SK-N-SH treated with all-trans-retinoic acid at 6 μM for 48 hours (cell line): ENCODE results near the gene CDK15.

Experiments used
- ATAC-seq: fragments of 200-7000 bp; cut with Tn5 transposase; 3 replicates; pipeline ENCODE4 v1.9.1; 2020; ENCODE audit warnings: mild to moderate bottlenecking, moderate library complexity
- ARNTL ChIP-seq: fragments of 450-650 bp; formaldehyde crosslinking; IDR thresholded peaks from 2 replicates; pipeline ENCODE4 v1.5.0; 2020; ENCODE audit warnings: low read depth, mild to moderate bottlenecking, moderate library complexity, borderline replicate concordance
- CREB5 ChIP-seq: fragments of 250-450 bp; sonication (Bioruptor Pico); IDR thresholded peaks from 2 replicates; pipeline ENCODE4 v1.5.1; 2020; ENCODE audit warnings: low read depth, mild to moderate bottlenecking, moderate library complexity
- CSDC2 ChIP-seq: fragments of 250-450 bp; sonication (Bioruptor Pico); IDR thresholded peaks from 2 replicates; pipeline ENCODE4 v1.5.0; 2020; ENCODE audit warnings: mild to moderate bottlenecking, moderate library complexity
- ESRRG ChIP-seq: fragments of 250-450 bp; sonication (Bioruptor Pico); IDR thresholded peaks from 2 replicates; pipeline ENCODE4 v1.6.1; 2021; ENCODE audit warnings: mild to moderate bottlenecking
- GLIS3 ChIP-seq: fragments of 250-450 bp; sonication (Bioruptor Pico); IDR thresholded peaks from 2 replicates; pipeline ENCODE4 v1.5.0; 2020; ENCODE audit warnings: mild to moderate bottlenecking, moderate library complexity
- ISL1 ChIP-seq: fragments of 250-450 bp; sonication (Bioruptor Pico); IDR thresholded peaks from 2 replicates; pipeline ENCODE4 v2.1.2; 2022; ENCODE audit warnings: mild to moderate bottlenecking, moderate library complexity
- OSR1 ChIP-seq: fragments of 250-450 bp; sonication (Bioruptor Pico); IDR thresholded peaks from 2 replicates; pipeline ENCODE4 v1.8.0; 2022; ENCODE audit warnings: moderate library complexity, mild to moderate bottlenecking, inconsistent platforms
- PPARA ChIP-seq: fragments of 250-450 bp; sonication (Bioruptor Pico); IDR thresholded peaks from 2 replicates; pipeline ENCODE4 v1.5.0; 2020; ENCODE audit warnings: mild to moderate bottlenecking, borderline replicate concordance
- RARB ChIP-seq: fragments of 250-450 bp; sonication (Bioruptor Pico); IDR thresholded peaks from 2 replicates; pipeline ENCODE4 v1.8.0; 2021; ENCODE audit warnings: mild to moderate bottlenecking, moderate library complexity
- SNAI2 ChIP-seq: fragments of 250-450 bp; sonication (Bioruptor Pico); IDR thresholded peaks from 2 replicates; pipeline ENCODE4 v1.5.0; 2020; ENCODE audit warnings: mild to moderate bottlenecking, moderate library complexity
- TCF4 ChIP-seq: fragments of 250-450 bp; sonication (Bioruptor Pico); IDR thresholded peaks from 2 replicates; pipeline ENCODE4 v1.8.0; 2021; ENCODE audit warnings: mild to moderate bottlenecking, moderate library complexity, borderline replicate concordance
- TOX ChIP-seq: fragments of 250-450 bp; sonication (Bioruptor Pico); IDR thresholded peaks from 2 replicates; pipeline ENCODE4 v1.8.0; 2021; ENCODE audit warnings: mild to moderate bottlenecking, moderate library complexity, borderline replicate concordance
- TSHZ2 ChIP-seq: fragments of 250-450 bp; sonication (Bioruptor Pico); IDR thresholded peaks from 2 replicates; pipeline ENCODE4 v1.5.0; 2020; ENCODE audit warnings: mild to moderate bottlenecking, moderate library complexity
- ZC3H10 ChIP-seq: fragments of 250-450 bp; sonication (Bioruptor Pico); IDR thresholded peaks from 2 replicates; pipeline ENCODE4 v1.5.1; 2021; ENCODE audit warnings: mild to moderate bottlenecking, moderate library complexity
- ZFP3 ChIP-seq: fragments of 250-450 bp; sonication (Bioruptor Pico); IDR thresholded peaks from 2 replicates; pipeline ENCODE4 v1.5.0; 2020; ENCODE audit warnings: mild to moderate bottlenecking, moderate library complexity
- ZFP30 ChIP-seq: fragments of 450-650 bp; formaldehyde crosslinking; IDR thresholded peaks from 2 replicates; pipeline ENCODE4 v1.5.0; 2022; ENCODE audit warnings: mild to moderate bottlenecking, moderate library complexity
- ZNF565 ChIP-seq: fragments of 450-650 bp; formaldehyde crosslinking; conservative IDR thresholded peaks from 2 replicates; pipeline ENCODE4 v1.5.0; 2020; ENCODE audit warnings: low read depth, mild to moderate bottlenecking, moderate library complexity
- ZNF70 ChIP-seq: fragments of 450-650 bp; formaldehyde crosslinking; IDR thresholded peaks from 2 replicates; pipeline ENCODE4 v1.5.0; 2020; ENCODE audit warnings: mild to moderate bottlenecking, moderate library complexity
- ZNF8 ChIP-seq: fragments of 450-650 bp; formaldehyde crosslinking; IDR thresholded peaks from 2 replicates; pipeline ENCODE4 v1.5.0; 2020; ENCODE audit warnings: mild to moderate bottlenecking, moderate library complexity
- TF ChIP-seq, protein P1 (sequence below): fragments of 250-450 bp; sonication (Bioruptor Pico); IDR thresholded peaks from 2 replicates; pipeline ENCODE4 v1.8.0; 2021; ENCODE audit warnings: low read depth, mild to moderate bottlenecking, moderate library complexity, borderline replicate concordance
- TF ChIP-seq, protein P2 (sequence below): fragments of 250-450 bp; sonication (Bioruptor Pico); IDR thresholded peaks from 2 replicates; pipeline ENCODE4 v1.8.0; 2020; ENCODE audit warnings: mild to moderate bottlenecking, moderate library complexity, borderline replicate concordance
- TF ChIP-seq, protein P3 (sequence below): fragments of 250-450 bp; sonication (Bioruptor Pico); IDR thresholded peaks from 2 replicates; pipeline ENCODE4 v1.5.1; 2021; ENCODE audit warnings: mild to moderate bottlenecking, moderate library complexity

CDK15 gene

GRCh38 chr2:201906777-201907562 is 100.6 kb downstream of the CDK15 start:
- no peak for ATAC-seq
- TF ChIP-seq TCF4 (CRISPR knock-in tag) (no peak), ARNTL (CRISPR knock-in tag) (no peak), ESRRG (no peak), GLIS3 (no peak), ISL1 (CRISPR knock-in tag) (no peak), SNAI2 (CRISPR knock-in tag) (no peak), PPARA (CRISPR knock-in tag) (no peak), TOX (CRISPR knock-in tag) (no peak), CSDC2 (CRISPR knock-in tag) (no peak), CREB5 (no peak), ZC3H10 (CRISPR knock-in tag) (no peak), TSHZ2 (CRISPR knock-in tag) (no peak), ZFP30 (CRISPR knock-in tag) (no peak), RARB (no peak), ZNF70 (CRISPR knock-in tag) (no peak), ZNF8 (CRISPR knock-in tag) (no peak), ZFP3 (no peak)
- TF ChIP-seq, protein P1, sequence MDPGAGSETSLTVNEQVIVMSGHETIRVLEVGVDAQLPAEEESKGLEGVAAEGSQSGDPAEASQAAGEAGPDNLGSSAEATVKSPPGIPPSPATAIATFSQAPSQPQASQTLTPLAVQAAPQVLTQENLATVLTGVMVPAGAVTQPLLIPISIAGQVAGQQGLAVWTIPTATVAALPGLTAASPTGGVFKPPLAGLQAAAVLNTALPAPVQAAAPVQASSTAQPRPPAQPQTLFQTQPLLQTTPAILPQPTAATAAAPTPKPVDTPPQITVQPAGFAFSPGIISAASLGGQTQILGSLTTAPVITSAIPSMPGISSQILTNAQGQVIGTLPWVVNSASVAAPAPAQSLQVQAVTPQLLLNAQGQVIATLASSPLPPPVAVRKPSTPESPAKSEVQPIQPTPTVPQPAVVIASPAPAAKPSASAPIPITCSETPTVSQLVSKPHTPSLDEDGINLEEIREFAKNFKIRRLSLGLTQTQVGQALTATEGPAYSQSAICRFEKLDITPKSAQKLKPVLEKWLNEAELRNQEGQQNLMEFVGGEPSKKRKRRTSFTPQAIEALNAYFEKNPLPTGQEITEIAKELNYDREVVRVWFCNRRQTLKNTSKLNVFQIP (CRISPR knock-in tag) = no peak
- TF ChIP-seq, protein P2, sequence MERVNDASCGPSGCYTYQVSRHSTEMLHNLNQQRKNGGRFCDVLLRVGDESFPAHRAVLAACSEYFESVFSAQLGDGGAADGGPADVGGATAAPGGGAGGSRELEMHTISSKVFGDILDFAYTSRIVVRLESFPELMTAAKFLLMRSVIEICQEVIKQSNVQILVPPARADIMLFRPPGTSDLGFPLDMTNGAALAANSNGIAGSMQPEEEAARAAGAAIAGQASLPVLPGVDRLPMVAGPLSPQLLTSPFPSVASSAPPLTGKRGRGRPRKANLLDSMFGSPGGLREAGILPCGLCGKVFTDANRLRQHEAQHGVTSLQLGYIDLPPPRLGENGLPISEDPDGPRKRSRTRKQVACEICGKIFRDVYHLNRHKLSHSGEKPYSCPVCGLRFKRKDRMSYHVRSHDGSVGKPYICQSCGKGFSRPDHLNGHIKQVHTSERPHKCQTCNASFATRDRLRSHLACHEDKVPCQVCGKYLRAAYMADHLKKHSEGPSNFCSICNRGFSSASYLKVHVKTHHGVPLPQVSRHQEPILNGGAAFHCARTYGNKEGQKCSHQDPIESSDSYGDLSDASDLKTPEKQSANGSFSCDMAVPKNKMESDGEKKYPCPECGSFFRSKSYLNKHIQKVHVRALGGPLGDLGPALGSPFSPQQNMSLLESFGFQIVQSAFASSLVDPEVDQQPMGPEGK = no peak
- TF ChIP-seq, protein P3, sequence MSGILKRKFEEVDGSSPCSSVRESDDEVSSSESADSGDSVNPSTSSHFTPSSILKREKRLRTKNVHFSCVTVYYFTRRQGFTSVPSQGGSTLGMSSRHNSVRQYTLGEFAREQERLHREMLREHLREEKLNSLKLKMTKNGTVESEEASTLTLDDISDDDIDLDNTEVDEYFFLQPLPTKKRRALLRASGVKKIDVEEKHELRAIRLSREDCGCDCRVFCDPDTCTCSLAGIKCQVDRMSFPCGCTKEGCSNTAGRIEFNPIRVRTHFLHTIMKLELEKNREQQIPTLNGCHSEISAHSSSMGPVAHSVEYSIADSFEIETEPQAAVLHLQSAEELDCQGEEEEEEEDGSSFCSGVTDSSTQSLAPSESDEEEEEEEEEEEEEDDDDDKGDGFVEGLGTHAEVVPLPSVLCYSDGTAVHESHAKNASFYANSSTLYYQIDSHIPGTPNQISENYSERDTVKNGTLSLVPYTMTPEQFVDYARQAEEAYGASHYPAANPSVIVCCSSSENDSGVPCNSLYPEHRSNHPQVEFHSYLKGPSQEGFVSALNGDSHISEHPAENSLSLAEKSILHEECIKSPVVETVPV = no peak

DNA sequence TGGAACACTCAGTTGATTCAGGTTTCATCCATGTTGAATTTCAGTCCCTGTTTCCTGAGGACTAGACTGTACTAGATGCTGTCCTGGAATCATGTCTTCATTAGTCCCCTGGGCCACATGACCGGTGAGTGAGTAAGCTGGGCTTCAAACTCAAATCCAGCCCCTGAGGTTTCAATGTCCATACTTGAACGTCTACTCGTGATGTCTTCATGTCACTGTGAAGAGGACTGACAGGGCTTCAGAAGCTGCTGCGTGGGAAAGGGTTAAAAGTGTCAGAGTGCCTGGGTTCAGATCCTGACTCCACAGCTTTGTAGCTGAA is 101.2 kb downstream of the CDK15 start:
- ATAC-seq = no peak
- TF ChIP-seq, protein P3 = no peak
- TF ChIP-seq ARNTL (CRISPR knock-in tag) = no peak
- no peak for TF ChIP-seq OSR1
- no peak for TF ChIP-seq PPARA (CRISPR knock-in tag)
- no peak for TF ChIP-seq ZNF70 (CRISPR knock-in tag)
- TF ChIP-seq GLIS3 = no peak
- TF ChIP-seq, protein P1 (CRISPR knock-in tag) = no peak
- no peak for TF ChIP-seq TSHZ2 (CRISPR knock-in tag)
- TF ChIP-seq SNAI2 (CRISPR knock-in tag) = no peak
- TF ChIP-seq ZNF565 (CRISPR knock-in tag) = no peak
- TF ChIP-seq, protein P2 = no peak
